Pancreas (tissue), 10 donors: ENCODE results near the gene SH3GLB1. TPM values are rescaled to one million over a fixed set of nuclear protein-coding genes. Genes with fewer than 3 reads are reported as not detected.

Source experiments
- ATAC-seq, 4 donors: fragments of 200-7000 bp; cut with Tn5 transposase; one replicate each; pipeline versions ENCODE4 v1.8.0 to v1.9.1; 2020; ENCODE audit warnings: mild to moderate bottlenecking in 4 of 4, moderate library complexity in 4 of 4
- DNase-seq, 6 donors: peaks; one replicate each; pipeline ENCODE4 v3.0.0-alpha.2; 2020
- FAIRE-seq: peaks from 2 replicates; lab custom pipeline; 2012; peaks lifted over from hg19 to GRCh38; lab: Jason Lieb, UNC
- H3K27ac ChIP-seq, 4 donors: fragments of 200-600 bp; sonication (generic); 1 replicate in 3 of 4; 2 replicates in 1 of 4; pipeline versions ENCODE4 v1.5.0 to v1.8.0; 2020
- H3K27me3 ChIP-seq, 4 donors: fragments of 200-600 bp; one replicate each; pipeline ENCODE4 v1.8.0; 2021
- H3K36me3 ChIP-seq, 3 donors: fragments of 200-600 bp; sonication (generic) in 1 of 3; one replicate each; pipeline versions ENCODE4 v1.5.0 to v1.8.0; 2020 to 2021
- H3K4me1 ChIP-seq, 3 donors: fragments of 200-600 bp; one replicate each; pipeline ENCODE4 v1.8.0; 2021
- H3K4me3 ChIP-seq, 4 donors: fragments of 200-600 bp; sonication (generic) in 2 of 4; one replicate each; pipeline versions ENCODE4 v1.5.0 to v1.8.0; 2020 to 2021
- H3K9me3 ChIP-seq, 4 donors: fragments of 200-600 bp; one replicate each; pipeline ENCODE4 v1.8.0; 2021
- CTCF ChIP-seq, 4 donors: fragments of 200-600 bp; sonication (generic) in 3 of 4; IDR thresholded peaks; one replicate each; pipeline versions ENCODE4 v1.5.0 to v1.8.0; 2021; ENCODE audit warnings: antibody characterized with exemption in 4 of 4
- WGBS, 2 donors: extraction: QIAGEN DNeasy Blood & Tissue Kit; methylation state at CpG; one replicate each; pipeline ENCODE4 v1.1.7; 2013; 5-methylcytosine and 5-hydroxymethylcytosine counted together
- intact Hi-C, 3 donors: fragments of 100-400 bp; cut with DNase I; formaldehyde crosslinking; loops; one replicate each; pipeline versions ENCODE4 v1.11.1 to v1.14.2; 2022
- polyA plus RNA-seq, 2 donors: library from polyadenylated mRNA; stranded (reverse); fragments of 200-250 nt; gene quantifications; one replicate each; pipeline ENCODE4 v1.2.3, GENCODE V29; 2013
- total RNA-seq, 6 donors: library from RNA; stranded (reverse); fragmentation: NEBNext Ultra II Directional in 4 of 6; extraction: Animal tissue kit (Norgen Biotek cat#: 25700) in 4 of 6; gene quantifications; one replicate each; pipeline versions ENCODE4 v1.2.1 to v1.2.4, GENCODE V29; 2021 to 2023
- donor health status: healthy with polysubstance abuse.
- donor health status: DM: no; HTN: no; CAD: no; lungs with moderate emphysema.
- donor health status: DM: no; HTN: no; CAD: no.
- donor health status: control.
- donor health status: control.
- donor health status: Bipolar disorder and iron deficiency.
- donor health status: DM: yes; HTN: yes; CAD: no.
- donor health status: DM: no; HTN: no; CAD: no.
- donor health status: DM: no; HTN: no; CAD: no.
- donor health status: DM: yes; HTN: yes; CAD: no.

SH3GLB1 gene
- total and polyA plus RNA-seq, 8 donors, result 15.3 to 48.3 (median 41.0) TPM

GRCh38 chr1:86764523-86764922, 60.1 kb downstream of the SH3GLB1 start:
- intact Hi-C loops, result no loop called here
- no peak overlapping the region for H3K4me3 ChIP-seq
- no peak for TF ChIP-seq CTCF (IDR thresholded peaks at IDR 0.05)
- no peaks in the 10 kb centered on the region for H3K9me3 ChIP-seq
- no peaks in the 10 kb centered on the region for H3K36me3 ChIP-seq
- no peaks in the 10 kb centered on the region for H3K27me3 ChIP-seq
- H3K27ac ChIP-seq, result no peak overlapping the region
- ATAC-seq (no peak), DNase-seq (no peak), FAIRE-seq (no peak)
- 84% methylated on average over 1 of the region's 1 CpG for WGBS, 2 donors
- no peaks in the 10 kb centered on the region for H3K4me1 ChIP-seq

- 50 to 55% methylated on average over 2 of the region's 2 CpGs for WGBS, 2 donors
- Histone ChIP-seq H3K27me3 (no peaks in the 10 kb centered on the region), H3K36me3 (no peaks in the 10 kb centered on the region), H3K4me3 (no peak overlapping the region), H3K4me1 (no peaks in the 10 kb centered on the region), H3K27ac (no peak overlapping the region), H3K9me3 (no peaks in the 10 kb centered on the region)
- ATAC-seq (peak in 2 of 4 donors; percentile 56 to 74), FAIRE-seq (no peak), DNase-seq (no peak)
- no peak for TF ChIP-seq CTCF (IDR thresholded peaks at IDR 0.05)
- intact Hi-C loops, result no loop called here
Measured at GRCh38 chr1:86765073-86765472, 60.7 kb downstream of the SH3GLB1 start.

GRCh38 chr1:86765674-86766073, 61.3 kb downstream of the SH3GLB1 start:
- Histone ChIP-seq H3K9me3 (no peaks in the 10 kb centered on the region), H3K27me3 (no peaks in the 10 kb centered on the region), H3K36me3 (no peaks in the 10 kb centered on the region), H3K4me1 (no peaks in the 10 kb centered on the region), H3K27ac (no peak overlapping the region), H3K4me3 (no peak overlapping the region)
- 90 to 91% methylated on average over 2 of the region's 2 CpGs for WGBS, 2 donors
- TF ChIP-seq CTCF (IDR thresholded peaks at IDR 0.05), result no peak
- FAIRE-seq (no peak), DNase-seq (no peak), ATAC-seq (no peak)
- intact Hi-C loops, result no loop called here

GRCh38 chr1:86768554-86768953, 64.2 kb downstream of the SH3GLB1 start:
- no peaks in the 10 kb centered on the region for H3K36me3 ChIP-seq
- FAIRE-seq, result no peak
- no peaks in the 10 kb centered on the region for H3K9me3 ChIP-seq
- TF ChIP-seq CTCF (IDR thresholded peaks at IDR 0.05), result no peak
- no peak overlapping the region for H3K27ac ChIP-seq
- H3K4me1 ChIP-seq, result peaks cover 0 to 6% (median 0%) of the 10 kb centered on the region in 3 donors
- H3K27me3 ChIP-seq, result no peaks in the 10 kb centered on the region
- ATAC-seq, result no peak
- intact Hi-C loops, result no loop called here
- H3K4me3 ChIP-seq, result no peak overlapping the region
- DNase-seq, result no peak

GRCh38 chr1:86769065-86769464, 64.7 kb downstream of the SH3GLB1 start:
- Histone ChIP-seq H3K27ac (no peak overlapping the region), H3K9me3 (no peaks in the 10 kb centered on the region), H3K27me3 (no peaks in the 10 kb centered on the region), H3K4me1 (peaks cover under 1 to 12% (median 4%) of the 10 kb centered on the region in 3 donors), H3K4me3 (no peak overlapping the region), H3K36me3 (no peaks in the 10 kb centered on the region)
- FAIRE-seq (no peak), DNase-seq (no peak), ATAC-seq (no peak)
- intact Hi-C loops, result no loop called here
- TF ChIP-seq CTCF (IDR thresholded peaks at IDR 0.05), result no peak
- 97 to 100% methylated on average over 4 of the region's 4 CpGs for WGBS, 2 donors
